ENCODE results near the gene CFAP99. TPM values are rescaled to one million over a fixed set of nuclear protein-coding genes. Genes with fewer than 3 reads are reported as not detected.

The CFAP99 gene
- total and polyA plus RNA-seq, 2 of the 8 experiments (the other 6 are each of a cell fraction or from before 2014, with no cell fraction given): not detected

DNA sequence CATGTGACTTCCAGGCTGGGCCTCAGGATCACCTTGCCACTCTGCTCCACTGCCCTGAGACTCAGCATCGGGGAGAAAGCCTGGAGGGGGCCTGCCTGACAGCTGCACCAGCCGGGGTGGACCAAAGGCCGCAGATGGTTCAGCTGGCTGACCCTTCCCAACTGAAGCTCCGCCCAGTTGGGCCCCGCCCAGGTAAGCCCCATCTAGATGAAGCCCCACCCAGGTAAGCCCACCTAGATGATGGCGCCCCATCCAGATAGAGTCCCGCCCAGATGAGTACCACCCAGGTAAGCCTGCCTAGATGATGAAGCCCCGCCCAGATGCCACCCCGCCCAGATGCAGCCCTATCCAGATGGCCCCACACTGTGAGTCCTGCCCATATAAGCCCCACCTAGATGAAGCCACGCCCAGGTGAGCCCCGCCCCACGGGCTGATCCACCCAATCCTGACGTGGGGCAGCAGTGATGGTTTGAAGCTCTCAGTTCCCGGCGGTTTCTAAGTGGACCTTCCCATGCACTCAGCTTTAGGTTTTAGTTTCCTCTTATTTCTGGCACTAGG lies 10.3 kb upstream of the CFAP99 start:
- no peak overlapping the region for H3K56ac ChIP-seq (replicated peaks; ENCODE audit: insufficient read length, low read depth, low read length)
- DNase-seq (ENCODE audit: low read depth in 1 of 2, low spot score in 2 of 2) (no peak), FAIRE-seq (no peak)
- H3K9ac ChIP-seq (replicated peaks in 1 of 4; ENCODE audit: extremely low read depth in 1 of 4, low read depth in 3 of 4, low read length in 3 of 4): no peak overlapping the region
- no peak overlapping the region for H2AFZ ChIP-seq (ENCODE audit: low read length)
- no peak overlapping the region for H3K4ac ChIP-seq (replicated peaks; ENCODE audit: insufficient read length, low read depth, low read length)
- no peak overlapping the region for H2BK5ac ChIP-seq (ENCODE audit: low read depth, low read length)
- 0 out of 2 replicates have a peak overlapping the region, but pooled peaks have one; percentile 19 for H2BK15ac ChIP-seq (ENCODE audit: low read length)
- 77% methylated on average over 12 of the region's 15 CpGs; no CpG with 5 or more reads in 1 of the 2 experiments for WGBS, 2 experiments (ENCODE audit: extremely low coverage in 1 of 2, insufficient coverage in 1 of 2, insufficient read length in 1 of 2, insufficient replicate concordance in 2 of 2, low coverage in 1 of 2, low lambda C conversion rate in 2 of 2, missing lambda C conversion rate in 1 of 2)
- no peak overlapping the region for H2BK120ac ChIP-seq (replicated peaks; ENCODE audit: low read depth, low read length)
- peaks cover 0 to 2% (median 0%) of the 10 kb centered on the region in 4 experiments; a peak in 3 of 7 replicates for H3K27me3 ChIP-seq (replicated peaks in 1 of 4; ENCODE audit: control insufficient read depth in 3 of 4, extremely low read depth in 1 of 4, insufficient read depth in 3 of 4, low read length in 3 of 4)
- no peak overlapping the region for H3K18ac ChIP-seq (ENCODE audit: extremely low read depth, low read length)
- H3K4me3 ChIP-seq (ENCODE audit: extremely low read depth in 1 of 4, insufficient read depth in 2 of 4, low read depth in 3 of 4, low read length in 4 of 4): no peak overlapping the region
- H4K5ac ChIP-seq (ENCODE audit: insufficient read length, low read depth, low read length): no peak overlapping the region
- H2BK20ac ChIP-seq (ENCODE audit: low read length): no peak overlapping the region
- no peak overlapping the region for H4K8ac ChIP-seq (ENCODE audit: extremely low read depth, insufficient read depth, low read length)
- H3K27ac ChIP-seq (ENCODE audit: low read depth, low read length): no peak overlapping the region
- no peak overlapping the region for H2BK12ac ChIP-seq (ENCODE audit: low read depth, low read length)
- no peaks in the 10 kb centered on the region for H3K36me3 ChIP-seq (ENCODE audit: control insufficient read depth in 2 of 4, insufficient read depth in 4 of 4, low read length in 3 of 4)
- H3K79me2 ChIP-seq (ENCODE audit: control insufficient read depth in 1 of 2, insufficient read depth in 2 of 2, low read length in 2 of 2): no peaks in the 10 kb centered on the region
- no peaks in the 10 kb centered on the region for H3K9me3 ChIP-seq (ENCODE audit: insufficient read depth in 2 of 2, low read depth in 1 of 2, low read length in 1 of 2)
- H3K14ac ChIP-seq (ENCODE audit: insufficient read length): no peak overlapping the region
- no peak overlapping the region; the same call in 1 of the 2 replicates for H2AK5ac ChIP-seq (ENCODE audit: low read depth, low read length)
- H4K91ac ChIP-seq (replicated peaks; ENCODE audit: insufficient read length, low read length): no peak overlapping the region
- peaks cover 8 to 25% (median 16%) of the 10 kb centered on the region in 4 experiments for H3K4me1 ChIP-seq (replicated peaks in 1 of 4; ENCODE audit: control insufficient read depth in 3 of 4, insufficient read depth in 4 of 4, low read length in 3 of 4)
- H3K4me2 ChIP-seq (ENCODE audit: insufficient read depth in 1 of 2, low read depth in 2 of 2, low read length in 2 of 2): no peak overlapping the region
- ChIA-PET POLR2A (ENCODE audit: partially characterized antibody) (interaction anchor here (1.0 to 1.4 kb wide), 2 partner anchors 9 to 11 kb away, joined by 4 to 5 read pairs; partner anchors contain the start of genes CFAP99 and ZFYVE28), CTCF (ENCODE audit: partially characterized antibody) (interaction anchor here (0.6 to 1.5 kb wide), 5 partner anchors 10 to 32 kb away, joined by 3 to 5 read pairs (median 3); no protein-coding TSS in a partner anchor)
- H3K23me2 ChIP-seq (ENCODE audit: low read depth, low read length): peaks cover 6% of the 10 kb centered on the region
- H3K23ac ChIP-seq (ENCODE audit: insufficient read length): no peak overlapping the region
- H4K20me1 ChIP-seq (replicated peaks in 1 of 2; ENCODE audit: control insufficient read depth in 1 of 2, insufficient read depth in 2 of 2, low read length in 2 of 2): no peaks in the 10 kb centered on the region
- H3K79me1 ChIP-seq (ENCODE audit: low read depth, low read length): peaks cover 6% of the 10 kb centered on the region
- TF ChIP-seq POLR2A (IDR thresholded peaks at IDR 0.05; ENCODE audit: control extremely low read depth in 1 of 2, low read depth in 2 of 2, low read length in 2 of 2) (no peak), BACH1 (IDR thresholded peaks at IDR 0.05; ENCODE audit: low read length) (no peak), YY1 (IDR thresholded peaks at IDR 0.05; ENCODE audit: low read depth, low read length) (no peak), EP300 (IDR thresholded peaks at IDR 0.05; ENCODE audit: borderline replicate concordance in 1 of 2, low read depth in 2 of 2, low read length in 2 of 2) (no peak), POU5F1 (IDR thresholded peaks at IDR 0.05; ENCODE audit: low read depth, low read length) (no peak), RNF2 (IDR thresholded peaks at IDR 0.05; ENCODE audit: borderline replicate concordance, low read depth, low read length, missing control alignments, poor library complexity, severe bottlenecking) (no peak), BCL11A (IDR thresholded peaks at IDR 0.05; ENCODE audit: low read depth in 2 of 2, low read length in 2 of 2) (no peak), GTF2F1 (IDR thresholded peaks at IDR 0.05; ENCODE audit: borderline replicate concordance, low read depth, low read length) (no peak), ASH2L (IDR thresholded peaks at IDR 0.05; ENCODE audit: low read length) (no peak), POLR2AphosphoS5 (IDR thresholded peaks at IDR 0.05; ENCODE audit: low read depth, low read length) (no peak), SAP30 (IDR thresholded peaks at IDR 0.05; ENCODE audit: insufficient read depth, insufficient replicate concordance, low read length) (no peak), TAF7 (optimal IDR thresholded peaks at IDR 0.05; ENCODE audit: borderline replicate concordance, low read depth, low read length) (no peak), RBBP5 (IDR thresholded peaks at IDR 0.05; ENCODE audit: borderline replicate concordance, low read depth, low read length) (no peak), SP4 (IDR thresholded peaks at IDR 0.05; ENCODE audit: low read length) (no peak)

Data from H1 (cell line).